IPS-11a (cell line): ENCODE data around the gene PIEZO2.
"Not testable (repeated sequence)": the region's sequence is repeated elsewhere in the genome, so short reads cannot be mapped to it uniquely, and the experiment has no call there.

Source experiments
- H3K4me3 ChIP-seq: one replicate; pipeline ENCODE4 v1.5.1; 2013; ENCODE audit warnings: low read depth, low read length, control low read depth

The PIEZO2 gene

DNA sequence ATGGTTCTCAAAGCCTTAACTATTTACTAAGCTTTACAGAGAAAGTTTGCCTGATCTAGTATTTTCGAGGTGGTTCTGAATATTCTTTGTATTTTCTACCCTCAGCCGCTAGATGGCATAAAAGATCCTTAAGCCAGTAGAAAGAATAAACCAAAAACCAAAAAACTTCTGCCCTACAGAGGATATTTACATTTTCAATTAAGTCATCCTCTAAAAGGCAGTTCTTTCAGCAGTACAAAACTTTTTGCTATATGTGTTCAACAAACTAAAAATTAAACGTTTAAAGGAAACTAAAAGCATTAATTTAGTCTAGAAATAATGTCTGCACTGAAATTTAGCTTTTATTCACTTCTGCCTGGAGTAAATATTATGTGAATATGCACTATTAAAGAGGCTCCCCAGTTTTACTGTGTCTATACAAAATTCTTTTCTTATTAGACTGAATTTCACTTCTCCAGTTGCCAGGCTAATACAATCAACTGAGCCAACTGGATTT, 297.5 kb downstream of the PIEZO2 start:
- no peak overlapping the region for H3K4me3 ChIP-seq

DNA sequence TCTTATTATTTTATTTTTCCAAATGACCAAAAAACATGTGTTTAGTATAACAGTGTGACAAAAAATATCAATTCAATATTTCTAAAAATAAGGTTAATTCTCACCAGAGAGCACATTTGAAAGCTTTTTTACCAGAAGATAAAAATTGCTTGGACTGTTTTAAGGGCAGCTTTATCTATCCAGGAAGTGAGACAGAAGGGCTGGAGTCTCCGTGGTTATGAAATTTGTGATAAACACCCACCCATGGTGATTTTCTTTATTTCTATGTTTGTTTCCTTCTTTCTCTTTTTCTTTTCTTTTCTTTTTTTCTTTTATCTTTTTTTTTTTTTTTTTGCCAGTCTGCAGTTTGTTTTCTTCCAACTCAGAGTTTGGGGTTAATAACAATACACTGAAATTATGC, 298.5 kb downstream of the PIEZO2 start:
- no peak overlapping the region for H3K4me3 ChIP-seq

DNA sequence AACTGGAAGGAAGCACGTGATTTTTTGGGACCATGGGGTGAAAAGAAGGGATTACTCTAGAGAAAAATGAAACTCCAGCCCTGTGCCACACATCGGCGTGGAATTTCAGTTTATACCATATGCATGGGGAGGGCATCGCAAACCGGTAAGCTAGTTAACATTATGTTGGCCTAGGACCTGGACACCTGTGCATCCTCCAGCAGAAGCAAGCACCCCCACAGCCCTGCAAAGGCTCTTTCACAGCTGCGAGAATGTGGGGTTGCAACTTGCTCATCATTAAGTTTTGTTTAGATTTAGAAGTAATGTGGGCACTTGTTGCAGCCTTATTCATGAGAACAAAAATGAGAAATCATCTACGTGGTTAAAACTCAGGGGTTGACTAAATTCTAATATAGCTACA, 299.2 kb downstream of the PIEZO2 start:
- no peak overlapping the region for H3K4me3 ChIP-seq

DNA sequence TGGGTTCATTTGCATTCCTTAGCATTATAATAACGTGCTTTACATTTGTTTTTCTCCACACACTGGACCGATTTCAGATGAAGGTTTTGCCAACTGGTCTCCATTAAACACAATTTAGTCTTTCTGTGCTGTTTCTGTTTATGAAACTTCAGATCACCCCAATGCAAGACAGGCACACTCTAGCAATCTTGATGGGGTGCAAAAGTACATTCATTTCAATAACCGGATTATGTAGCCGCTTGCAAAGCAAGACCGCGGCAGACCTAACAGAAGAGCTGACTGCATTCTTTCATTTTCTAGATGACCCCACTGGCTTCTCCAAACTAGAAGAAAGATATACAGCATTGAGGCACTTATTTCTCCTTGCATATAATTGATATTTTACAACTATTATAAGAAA, 301.5 kb downstream of the PIEZO2 start:
- no peak overlapping the region for H3K4me3 ChIP-seq

DNA sequence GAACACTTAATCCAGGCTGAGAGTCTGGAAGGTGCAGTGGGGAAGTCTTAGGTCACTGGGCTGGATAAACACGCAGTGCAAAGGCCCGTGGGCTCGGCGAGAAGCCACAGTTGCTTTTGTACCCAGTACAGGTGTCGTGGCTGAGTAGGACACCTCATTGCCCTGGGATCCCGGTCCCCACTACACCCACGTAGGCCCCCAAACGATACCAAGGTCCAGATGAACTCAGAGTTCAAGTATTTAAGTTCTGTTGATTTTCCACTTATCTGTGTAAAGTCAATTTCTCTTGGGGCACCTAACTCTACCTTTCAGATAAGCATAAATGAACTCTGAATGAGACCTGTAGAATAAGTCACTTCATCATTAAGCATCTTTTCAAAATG, 302.0 kb downstream of the PIEZO2 start:
- H3K4me3 ChIP-seq: no peak overlapping the region

DNA sequence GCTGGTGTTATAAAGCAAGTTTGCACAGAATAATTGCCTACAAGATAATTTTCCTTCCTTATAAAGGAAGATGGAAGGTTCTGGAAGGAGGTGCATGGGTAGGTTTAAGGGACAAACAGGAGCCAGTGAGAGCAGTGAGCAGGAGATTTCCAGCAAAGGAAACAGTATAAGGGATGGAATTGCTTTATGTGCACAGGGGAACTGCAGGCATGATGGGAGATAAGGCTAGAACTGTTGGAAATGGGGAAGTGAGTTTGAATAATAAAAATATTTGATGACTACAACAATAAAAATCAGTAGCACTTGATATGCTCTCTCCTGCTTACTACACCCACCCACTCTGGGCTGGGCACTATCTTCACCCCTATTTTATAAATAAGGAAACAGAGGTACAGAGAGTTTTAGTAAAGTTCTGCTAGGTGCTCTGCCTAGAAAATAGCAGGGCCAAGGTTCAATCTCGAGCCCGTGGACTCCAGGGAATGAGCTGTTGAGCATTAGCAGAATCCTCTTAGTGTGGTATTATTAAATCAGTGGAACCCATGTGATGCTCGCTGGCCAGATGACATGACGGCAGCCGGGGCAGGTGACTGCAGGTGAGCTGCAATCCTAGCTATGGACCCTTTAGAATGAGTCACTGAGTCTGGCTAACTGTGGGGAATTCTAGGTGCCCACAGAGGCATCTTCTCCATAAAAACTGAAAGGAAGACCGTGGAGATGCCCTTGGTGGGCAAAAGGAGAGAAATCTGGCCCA, 302.5 kb downstream of the PIEZO2 start:
- H3K4me3 ChIP-seq: no peak overlapping the region

DNA sequence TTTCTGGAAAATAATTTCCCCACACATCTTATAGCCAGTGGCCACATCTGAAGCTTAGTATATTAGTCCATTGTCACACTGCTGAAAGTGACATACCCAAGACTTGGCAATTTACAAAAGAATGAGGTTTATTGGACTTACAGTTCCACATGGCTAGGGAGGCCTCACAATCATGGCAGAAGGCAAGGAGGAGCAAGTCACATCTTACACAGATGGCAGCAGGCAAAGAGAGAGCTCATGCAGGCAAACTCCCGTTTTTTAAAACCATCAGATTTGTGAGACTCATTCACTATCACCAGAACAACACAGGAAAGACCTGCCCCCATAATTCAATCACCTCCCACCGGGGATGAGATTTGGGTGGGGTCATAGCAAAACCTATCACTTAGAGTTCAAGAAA, 303.3 kb downstream of the PIEZO2 start:
- H3K4me3 ChIP-seq: not testable (repeated sequence)

DNA sequence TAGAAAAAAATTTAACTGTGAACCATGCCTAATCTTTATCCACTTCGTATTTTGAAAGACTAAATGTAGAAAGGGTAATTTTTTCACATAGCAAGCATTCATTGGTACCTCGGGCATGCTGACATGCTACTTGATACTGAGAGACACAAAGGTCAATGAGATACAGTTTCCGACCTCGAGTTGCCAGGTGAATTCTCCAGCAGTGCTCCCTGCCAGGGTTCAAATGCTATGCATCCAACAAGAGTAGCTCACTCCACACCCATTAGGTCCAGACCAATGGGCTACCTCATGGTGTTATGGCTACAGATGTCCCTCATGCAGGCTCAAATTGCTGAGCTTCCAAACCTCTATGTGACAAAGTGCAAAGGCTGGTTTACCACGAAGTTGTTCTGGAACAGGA, 305.8 kb downstream of the PIEZO2 start:
- no peak overlapping the region for H3K4me3 ChIP-seq

DNA sequence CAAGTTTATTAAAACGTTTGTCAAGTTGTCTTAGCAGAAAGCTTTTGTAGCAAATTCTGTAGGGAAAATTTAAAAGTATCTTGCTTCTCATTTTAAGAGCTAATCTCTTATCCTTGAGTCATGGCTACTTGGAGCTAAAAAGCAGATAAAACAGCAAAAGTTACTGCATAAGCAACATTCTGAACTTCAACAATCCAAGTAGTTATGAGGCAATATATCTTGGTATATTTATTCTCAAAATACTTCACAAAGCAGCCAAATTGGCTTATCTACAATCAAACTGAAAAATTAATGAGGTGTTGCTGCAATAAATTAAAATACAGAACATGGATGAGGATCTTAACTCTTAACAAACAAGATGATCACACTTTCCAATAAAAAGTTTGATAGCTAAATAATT, 306.5 kb downstream of the PIEZO2 start:
- H3K4me3 ChIP-seq: no peak overlapping the region

DNA sequence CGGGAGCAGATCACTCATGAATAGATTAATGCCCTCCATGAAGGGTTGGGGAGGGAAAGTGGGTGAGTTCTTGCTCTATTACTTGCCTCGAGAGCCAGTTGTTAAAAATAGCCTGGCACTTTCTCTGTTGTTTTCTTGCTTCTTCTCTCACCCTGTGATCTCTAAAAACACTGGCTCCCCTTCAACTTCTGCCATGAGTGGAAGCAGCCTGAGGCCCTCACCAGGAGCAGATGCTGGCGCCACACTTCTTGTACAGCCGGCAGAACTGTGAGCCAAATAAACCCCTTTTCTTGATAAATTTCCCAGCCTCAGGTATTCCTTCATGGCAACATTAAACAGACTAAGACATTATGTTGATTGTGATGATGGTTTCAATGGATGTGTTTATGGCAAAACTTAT, 307.0 kb downstream of the PIEZO2 start:
- H3K4me3 ChIP-seq: no peak overlapping the region

DNA sequence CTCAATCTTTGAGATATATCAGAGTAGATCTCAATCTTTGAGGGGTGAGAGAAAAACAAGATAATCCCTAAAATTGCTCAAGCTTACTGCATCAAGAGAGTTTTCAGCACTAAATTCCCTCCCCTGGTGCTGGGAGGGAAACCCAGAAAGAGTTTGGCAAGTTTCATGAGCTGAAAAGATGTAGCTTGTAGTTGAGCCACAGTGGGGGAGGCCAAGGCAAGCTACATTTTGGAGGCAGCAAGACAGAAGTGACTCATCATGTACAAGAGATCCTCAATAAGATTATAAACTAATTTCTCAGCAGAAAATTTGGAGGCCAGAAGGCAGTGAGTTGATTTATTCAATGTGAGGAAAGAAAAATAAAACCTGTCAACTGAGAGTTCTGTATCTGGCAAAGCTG, 308.2 kb downstream of the PIEZO2 start:
- no peak overlapping the region for H3K4me3 ChIP-seq

DNA sequence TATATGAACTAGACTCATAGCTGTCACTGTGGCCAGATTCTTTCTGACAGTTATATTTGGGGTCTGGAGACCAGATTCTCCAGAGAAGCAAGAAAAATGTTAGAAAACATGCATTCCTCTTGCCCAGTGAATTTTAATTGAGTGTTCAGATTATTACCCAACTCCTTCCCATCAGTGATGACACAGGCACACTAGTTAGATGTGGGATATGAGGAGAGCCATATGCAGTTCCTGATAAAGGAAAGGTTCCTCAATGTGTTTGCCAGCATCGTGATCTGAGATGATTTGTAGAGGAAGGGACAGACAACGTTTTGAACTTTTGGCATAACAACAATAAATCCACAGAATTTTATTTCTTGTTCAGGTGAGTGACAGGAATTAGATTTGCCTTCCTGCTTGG, 308.6 kb downstream of the PIEZO2 start:
- H3K4me3 ChIP-seq: no peak overlapping the region

DNA sequence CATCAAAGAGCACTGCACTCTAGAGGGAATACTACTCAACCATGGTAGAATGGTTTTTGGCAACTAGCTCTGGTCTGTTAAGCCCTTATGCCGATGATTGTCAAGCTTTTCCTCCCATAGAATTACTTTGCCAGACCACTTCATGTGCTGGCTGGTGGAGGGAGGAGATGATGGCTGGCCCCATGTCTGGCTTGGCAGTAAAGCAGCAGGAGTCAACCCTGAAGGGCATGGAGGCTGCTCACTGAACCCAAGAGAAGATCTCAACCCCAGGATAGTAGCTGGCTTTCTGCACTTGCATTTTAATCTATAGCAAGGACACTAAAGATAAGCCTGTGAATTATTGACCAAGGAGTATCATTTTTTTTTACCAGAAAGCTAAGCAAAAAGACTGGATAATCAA, 309.9 kb downstream of the PIEZO2 start:
- no peak overlapping the region for H3K4me3 ChIP-seq

DNA sequence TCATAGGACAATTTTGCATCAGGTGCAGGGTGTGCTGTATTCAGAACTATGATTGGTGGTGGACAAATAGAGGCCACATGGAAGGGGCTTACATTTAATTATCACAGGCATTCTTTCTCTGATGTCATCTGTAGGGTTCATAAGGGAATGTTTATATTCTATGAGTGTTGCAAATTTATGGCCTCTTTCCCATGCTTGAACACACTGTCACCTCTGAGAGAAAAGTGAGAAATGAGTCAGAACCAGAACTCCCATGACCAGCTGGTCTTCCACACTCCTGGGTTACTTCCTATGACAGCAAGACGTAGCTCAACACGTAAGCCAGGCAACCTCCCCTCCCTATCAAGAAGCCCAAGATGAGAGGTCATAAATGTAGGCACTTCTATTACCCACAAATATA, 310.8 kb downstream of the PIEZO2 start:
- no peak overlapping the region for H3K4me3 ChIP-seq

DNA sequence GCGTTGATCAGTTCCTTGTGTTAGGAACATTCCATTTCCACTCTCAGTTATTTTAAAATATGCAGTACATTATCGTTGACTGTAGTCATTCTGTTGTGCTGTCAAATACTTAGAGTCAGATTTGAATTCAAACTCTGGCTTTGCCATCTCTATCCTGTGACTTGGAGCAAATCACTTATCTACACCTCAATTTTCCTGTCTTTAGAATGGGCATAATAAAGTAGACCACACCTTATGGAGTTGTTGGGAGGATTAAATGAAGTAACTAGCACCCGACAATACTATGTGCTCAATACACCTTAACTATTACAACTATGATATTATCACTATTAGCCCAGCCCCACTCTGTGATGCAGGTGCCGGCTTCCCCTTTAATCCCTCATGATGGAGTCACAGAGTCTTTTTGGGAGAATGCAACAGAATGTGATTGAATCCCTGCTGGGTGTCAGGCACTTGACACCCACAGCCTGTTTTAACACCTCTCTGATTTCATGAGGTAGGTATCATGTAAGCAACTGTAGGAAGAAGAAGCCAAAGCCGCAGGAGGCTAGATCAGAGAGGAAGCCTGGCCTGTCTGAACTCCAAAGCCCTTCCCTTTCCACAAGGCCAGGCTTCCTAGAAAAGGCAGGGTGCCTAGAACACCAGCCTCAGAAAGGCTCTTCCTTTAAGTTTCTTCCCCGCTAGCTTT, 315.1 kb downstream of the PIEZO2 start:
- no peak overlapping the region for H3K4me3 ChIP-seq

DNA sequence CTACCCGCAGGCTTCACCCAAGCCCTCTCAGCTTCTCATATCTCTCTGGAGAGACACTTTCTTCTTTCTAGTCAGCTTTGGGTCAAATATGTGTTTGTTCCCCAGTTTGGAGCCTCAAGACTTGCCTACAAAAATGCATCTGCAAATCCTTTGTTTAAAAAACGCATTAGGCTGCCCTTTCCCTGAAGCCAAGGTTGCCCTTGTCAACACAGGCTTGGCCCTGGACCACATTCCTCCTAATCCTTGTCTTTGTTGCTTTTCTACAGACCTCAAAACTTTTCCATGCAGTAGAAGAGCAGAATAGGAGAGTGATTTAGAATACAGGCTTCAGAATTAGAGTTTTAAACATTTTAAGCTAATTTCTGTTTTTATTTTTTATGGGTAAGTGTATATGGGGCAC, 315.7 kb downstream of the PIEZO2 start:
- no peak overlapping the region for H3K4me3 ChIP-seq

DNA sequence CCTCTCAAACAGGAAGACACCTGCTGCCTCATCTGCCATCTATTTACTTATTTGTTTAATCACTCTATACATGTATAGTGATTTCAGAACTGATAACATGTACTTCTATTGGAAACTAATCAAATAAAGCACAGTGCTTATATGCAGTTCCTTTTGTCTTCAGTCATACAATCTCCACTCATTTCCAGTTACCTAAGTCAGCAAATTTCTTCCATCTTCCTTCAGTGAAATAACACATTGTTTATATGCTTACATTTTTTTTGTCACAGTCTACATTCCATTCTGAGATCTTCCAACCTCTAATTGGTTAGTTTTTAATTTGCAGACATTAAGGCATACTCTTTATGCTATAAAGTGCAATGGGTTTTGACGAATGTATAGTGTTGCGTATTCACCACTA, 323.0 kb downstream of the PIEZO2 start:
- H3K4me3 ChIP-seq: no peak overlapping the region

DNA sequence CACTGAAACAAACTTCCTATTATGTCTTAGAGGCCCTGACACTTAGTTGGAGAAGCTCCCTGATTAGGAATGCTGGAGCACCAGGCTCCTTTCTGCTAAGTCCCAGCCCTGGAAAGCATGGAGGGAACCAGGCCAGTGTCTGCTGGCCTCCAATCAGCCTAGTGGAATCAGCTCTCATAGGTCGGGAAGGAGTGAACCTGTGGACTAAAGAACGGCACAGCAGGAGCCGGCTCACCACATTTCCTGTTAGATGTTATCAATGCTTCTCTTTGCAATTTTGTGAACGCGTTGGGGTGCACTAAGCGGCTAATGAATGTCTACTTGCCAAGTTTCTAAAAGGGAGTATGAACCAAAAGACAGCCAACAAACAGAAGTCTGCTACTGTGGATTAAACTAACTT, 326.9 kb downstream of the PIEZO2 start:
- no peak overlapping the region for H3K4me3 ChIP-seq

DNA sequence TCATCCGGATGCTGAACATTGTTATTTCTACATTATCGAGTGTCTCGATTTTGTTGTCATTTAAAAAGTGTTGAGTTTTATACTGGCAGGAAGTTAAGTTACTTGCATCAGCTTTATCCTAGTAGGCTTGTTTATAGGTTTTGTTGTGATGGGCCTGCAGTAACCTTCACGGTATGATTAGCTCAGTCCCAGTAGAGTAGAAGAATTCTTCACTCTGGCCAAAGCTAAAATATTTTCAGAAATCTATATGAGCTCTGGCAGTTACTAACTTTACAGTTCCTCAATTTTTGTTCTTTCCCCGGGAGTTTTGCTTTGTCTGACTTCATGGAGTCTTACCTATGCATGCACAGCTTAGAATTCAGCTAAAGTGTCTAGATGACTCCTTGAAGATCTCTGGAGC, 328.7 kb downstream of the PIEZO2 start:
- H3K4me3 ChIP-seq: no peak overlapping the region

DNA sequence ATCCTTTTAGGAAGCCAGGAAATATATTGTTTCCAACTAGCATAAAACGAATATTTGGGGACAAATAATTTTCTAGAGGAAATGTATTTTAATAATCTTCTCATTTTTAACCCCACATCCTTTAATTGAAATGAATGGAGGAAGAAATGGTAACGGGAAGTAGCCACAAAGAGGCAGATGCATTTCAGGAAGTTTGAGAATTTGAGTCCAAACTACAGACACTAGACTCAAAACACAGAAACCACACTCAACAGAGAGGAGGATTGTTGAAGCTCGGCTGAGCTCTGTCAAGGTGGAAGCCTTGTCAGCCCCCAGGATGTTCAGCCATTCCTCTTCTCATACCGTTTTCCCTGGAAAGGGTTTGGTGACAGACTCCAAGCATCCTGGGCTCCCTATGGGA, 335.0 kb downstream of the PIEZO2 start:
- H3K4me3 ChIP-seq: no peak overlapping the region

DNA sequence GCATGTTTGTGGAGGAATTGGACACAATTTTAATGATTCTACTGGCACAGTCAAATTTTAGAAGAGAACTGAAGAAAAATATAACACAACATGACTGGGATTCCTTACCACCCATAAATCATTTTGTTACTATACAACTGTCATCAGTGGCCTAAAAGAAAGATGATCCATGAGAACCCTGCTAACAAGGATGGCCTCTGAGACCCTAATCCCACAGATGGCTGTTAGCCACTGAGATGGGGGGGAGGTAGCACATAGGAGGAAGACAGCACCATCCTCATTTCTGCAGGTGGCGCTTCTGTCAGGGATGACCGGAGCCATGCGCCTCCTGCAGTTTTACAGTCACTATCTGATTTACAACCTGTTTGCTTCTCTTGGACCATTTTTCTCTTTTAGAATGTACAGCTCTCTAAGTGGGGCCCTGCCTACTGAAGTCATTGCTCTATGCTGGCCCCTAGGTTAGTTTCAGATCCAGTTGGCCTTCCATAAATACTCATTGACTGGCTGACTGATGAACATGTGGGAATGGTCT, 343.7 kb downstream of the PIEZO2 start:
- no peak overlapping the region for H3K4me3 ChIP-seq

DNA sequence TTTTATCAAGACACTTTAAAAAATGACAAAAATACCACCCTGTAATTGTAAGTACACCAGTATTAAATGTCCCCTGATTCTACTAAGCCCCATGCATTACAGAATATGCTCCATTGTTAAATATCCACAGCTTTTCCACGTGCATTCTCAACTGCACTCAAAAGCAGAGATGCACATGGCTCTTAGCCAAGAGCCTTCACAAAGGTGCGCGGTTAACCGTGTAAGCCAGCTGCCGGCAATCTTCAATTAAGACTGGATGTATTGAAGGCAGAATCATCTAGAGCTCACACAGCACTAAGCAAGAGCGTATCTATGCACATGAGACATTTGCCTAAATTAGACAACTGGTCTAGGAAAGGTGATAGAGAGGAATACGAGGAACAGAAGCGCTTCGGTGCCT, 345.2 kb downstream of the PIEZO2 start:
- no peak overlapping the region for H3K4me3 ChIP-seq
